A673 (cell line): ENCODE data around the gene BNC2.

ENCODE experiments used
- CTCF ChIP-seq: fragments of 300-800, 200-600 bp; sonication (generic); conservative IDR thresholded peaks from 2 replicates; pipeline ENCODE4 v1.5.1; 2017; ENCODE audit warnings: low read depth, mild to moderate bottlenecking, antibody characterized with exemption, low read length, moderate library complexity, mixed read lengths
- EZH2 ChIP-seq: fragments of 200-600 bp; sonication (generic); IDR thresholded peaks from 2 replicates; pipeline ENCODE4 v1.6.1; 2017; ENCODE audit warnings: borderline replicate concordance, low read depth, mild to moderate bottlenecking, mixed read lengths, antibody characterized with exemption, low read length; ENCODE audit not compliant: poor library complexity, severe bottlenecking

GRCh38 chr9:16615451-16615850 is 255.0 kb downstream of the BNC2 start:
- TF ChIP-seq CTCF (no peak), EZH2 (no peak)
